Epithelial cell of esophagus (primary cell): Measurements from ENCODE around the gene SP4.

ENCODE experiments used
- DNase-seq: peaks from one replicate; pipeline ENCODE4 v3.0.0; 2010; ENCODE audit warnings: low read depth
- H3K4me3 ChIP-seq: 2 replicates; pipeline ENCODE4 v1.5.1; 2011; ENCODE audit warnings: mild to moderate bottlenecking, low read length, control low read depth
- TF ChIP-seq, protein P1 (sequence below): IDR thresholded peaks from 2 replicates; pipeline ENCODE4 v1.5.1; 2011; ENCODE audit warnings: low read depth, mild to moderate bottlenecking, low read length, control low read depth, inconsistent platforms; ENCODE audit not compliant: insufficient read depth; ENCODE audit errors: missing control alignments

The SP4 gene

DNA sequence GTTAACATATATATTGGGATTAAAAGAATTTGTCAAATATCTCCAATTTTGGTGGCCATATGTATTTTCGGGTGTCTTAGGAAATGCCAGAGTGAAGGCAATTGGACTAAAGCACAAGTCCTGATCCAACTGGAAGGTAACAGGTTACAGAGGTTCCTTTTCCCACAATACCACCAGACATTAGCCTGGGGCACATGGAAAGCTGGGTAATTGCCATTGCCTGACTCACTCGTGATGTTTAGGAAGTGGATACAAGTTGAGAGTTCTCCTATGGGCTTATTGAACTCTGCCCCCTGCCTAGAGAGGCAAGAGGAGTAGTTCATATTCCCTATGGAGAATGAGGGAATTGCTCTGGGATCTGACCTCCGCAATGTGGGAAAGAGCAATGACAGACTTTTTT is 120.6 kb downstream of the SP4 start:
- TF ChIP-seq, protein P1, sequence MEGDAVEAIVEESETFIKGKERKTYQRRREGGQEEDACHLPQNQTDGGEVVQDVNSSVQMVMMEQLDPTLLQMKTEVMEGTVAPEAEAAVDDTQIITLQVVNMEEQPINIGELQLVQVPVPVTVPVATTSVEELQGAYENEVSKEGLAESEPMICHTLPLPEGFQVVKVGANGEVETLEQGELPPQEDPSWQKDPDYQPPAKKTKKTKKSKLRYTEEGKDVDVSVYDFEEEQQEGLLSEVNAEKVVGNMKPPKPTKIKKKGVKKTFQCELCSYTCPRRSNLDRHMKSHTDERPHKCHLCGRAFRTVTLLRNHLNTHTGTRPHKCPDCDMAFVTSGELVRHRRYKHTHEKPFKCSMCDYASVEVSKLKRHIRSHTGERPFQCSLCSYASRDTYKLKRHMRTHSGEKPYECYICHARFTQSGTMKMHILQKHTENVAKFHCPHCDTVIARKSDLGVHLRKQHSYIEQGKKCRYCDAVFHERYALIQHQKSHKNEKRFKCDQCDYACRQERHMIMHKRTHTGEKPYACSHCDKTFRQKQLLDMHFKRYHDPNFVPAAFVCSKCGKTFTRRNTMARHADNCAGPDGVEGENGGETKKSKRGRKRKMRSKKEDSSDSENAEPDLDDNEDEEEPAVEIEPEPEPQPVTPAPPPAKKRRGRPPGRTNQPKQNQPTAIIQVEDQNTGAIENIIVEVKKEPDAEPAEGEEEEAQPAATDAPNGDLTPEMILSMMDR, result no peak

DNA sequence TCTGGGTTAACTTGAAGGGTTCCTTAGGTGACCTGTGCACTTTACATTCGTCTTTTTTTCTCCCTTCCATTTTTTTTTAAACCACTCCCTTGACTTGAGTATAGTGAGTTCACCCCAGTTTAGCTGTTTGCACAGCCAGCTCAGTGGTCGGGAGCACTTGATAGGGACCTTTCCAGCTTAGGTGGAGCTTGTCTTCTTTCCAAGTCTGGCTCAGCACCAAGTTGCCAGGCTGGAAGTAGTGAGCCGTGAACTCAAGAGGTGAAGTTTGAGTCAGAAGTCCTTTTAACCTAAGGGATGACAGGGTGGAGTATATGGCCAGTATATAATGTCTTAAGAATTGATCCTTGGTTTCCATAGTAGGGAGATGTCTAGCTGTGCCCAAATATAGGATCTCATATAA is 122.2 kb downstream of the SP4 start:
- no peak overlapping the region for H3K4me3 ChIP-seq
- TF ChIP-seq, protein P1, result no peak
- peak; percentile 9 for DNase-seq

More for the DNA sequence above, 120.6 kb downstream of the SP4 start:
- peak; percentile 30 for DNase-seq
- no peak overlapping the region for H3K4me3 ChIP-seq

DNA sequence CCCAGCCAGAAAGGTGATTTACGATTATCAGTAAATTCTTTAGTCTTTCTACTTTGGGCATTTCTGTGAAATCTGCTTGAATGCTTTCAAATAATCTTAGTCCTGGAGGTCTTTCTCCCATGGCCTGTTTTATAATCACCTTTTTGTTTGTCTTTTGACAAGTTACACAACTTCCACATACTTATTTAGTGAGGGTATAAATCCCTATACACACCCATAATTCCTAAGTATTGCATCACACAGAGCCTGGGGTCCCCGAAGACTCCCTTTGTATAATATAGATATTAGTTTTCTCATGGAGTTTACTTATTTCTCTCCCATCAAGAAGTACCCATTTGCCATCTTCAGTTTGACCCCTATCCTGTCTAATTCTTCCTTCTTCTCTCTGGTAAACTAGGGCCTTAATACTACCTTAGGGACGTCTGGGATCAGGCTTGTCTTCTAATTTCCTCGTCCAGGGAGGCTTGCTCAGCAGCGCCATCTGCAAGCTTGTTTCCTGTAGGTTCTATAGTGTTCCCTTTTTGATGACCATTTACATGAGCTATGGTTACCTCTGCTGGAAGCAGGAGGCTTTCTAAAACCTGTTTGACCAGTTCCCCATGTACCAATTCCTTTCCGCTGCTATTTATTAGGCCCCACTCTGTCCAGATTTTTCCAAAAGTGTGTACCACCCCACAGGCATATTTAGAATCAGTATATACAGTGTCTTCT is 123.1 kb downstream of the SP4 start:
- DNase-seq, result peak; percentile 83
- no peak overlapping the region for H3K4me3 ChIP-seq
- TF ChIP-seq, protein P1, result peak; percentile 45

DNA sequence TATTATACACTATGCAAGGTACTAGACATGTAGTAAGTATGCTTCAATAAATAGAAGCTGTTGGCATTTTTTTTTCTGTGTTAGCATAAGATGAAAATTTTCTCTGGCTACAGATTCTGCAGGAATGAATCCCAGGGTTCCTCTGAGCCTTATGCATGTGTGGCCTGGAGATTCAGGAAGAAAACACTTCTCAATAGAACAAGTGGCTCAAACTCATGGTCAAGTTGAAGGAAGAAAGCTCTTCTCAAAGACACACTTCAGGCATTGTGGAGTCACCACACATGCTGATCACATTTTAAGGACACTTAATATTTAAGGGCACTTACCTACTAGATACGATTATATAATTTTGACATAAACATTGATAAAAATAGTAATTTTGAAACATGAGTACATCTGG is 134.5 kb downstream of the SP4 start:
- no peak overlapping the region for H3K4me3 ChIP-seq
- no peak for DNase-seq
- TF ChIP-seq, protein P1, result no peak
